Panc1 (cell line): ENCODE data around the gene TRH. TPM values are rescaled to one million over a fixed set of nuclear protein-coding genes. Genes with fewer than 3 reads are reported as not detected.

Source experiments
- ATAC-seq: fragments of 200-7000 bp; cut with Tn5 transposase; 2 replicates; pipeline ENCODE4 v1.9.1; 2020; ENCODE audit warnings: mild to moderate bottlenecking, moderate library complexity
- BruUV-seq: library from RNA; stranded (reverse); fragments of 400-500 nt; replicated peaks from 2 replicates; lab custom pipeline; 2021; lab: Mats Ljungman, UMichigan
- CTCF ChIA-PET: fragments of 300-600 bp; sonication (Branson Sonifier 250); formaldehyde crosslinking; loops from one replicate; lab custom pipeline; 2022; ENCODE audit warnings: antibody characterized with exemption; lab: Charles Lee
- POLR2A ChIA-PET: fragments of 300-600 bp; sonication (Branson Sonifier 250); formaldehyde crosslinking; loops from one replicate; lab custom pipeline; 2022; ENCODE audit warnings: antibody characterized with exemption; lab: Charles Lee
- DNase-seq: peaks from one replicate; pipeline ENCODE4 v3.0.0-alpha.2; 2010; ENCODE audit warnings: low read depth, low spot score
- H3K27ac ChIP-seq: 2 replicates; pipeline ENCODE4 v1.5.1; 2011; ENCODE audit warnings: mild to moderate bottlenecking, low read length, inconsistent platforms
- H3K27me3 ChIP-seq: fragments of 200-500 bp; sonication (Bioruptor generic); 2 replicates; pipeline ENCODE4 v1.6.0; 2014; ENCODE audit warnings: low read length, inconsistent platforms; ENCODE audit not compliant: control insufficient read depth, insufficient read depth
- H3K36me3 ChIP-seq: fragments of 200-500 bp; sonication (Bioruptor generic); 2 replicates; pipeline ENCODE4 v1.5.1; 2014; ENCODE audit warnings: inconsistent platforms, mild to moderate bottlenecking, low read length, moderate library complexity; ENCODE audit not compliant: control insufficient read depth, insufficient read depth
- H3K4me1 ChIP-seq: 2 replicates; pipeline ENCODE4 v1.5.1; 2011; ENCODE audit warnings: inconsistent platforms, mild to moderate bottlenecking, low read length, moderate library complexity; ENCODE audit not compliant: control insufficient read depth, insufficient read depth
- H3K4me3 ChIP-seq, 2 experiments: 2 replicates each; pipeline ENCODE4 v1.5.1; 2011 to 2012; ENCODE audit warnings: low read depth in 2 of 2, low read length in 2 of 2, mild to moderate bottlenecking in 2 of 2, inconsistent platforms in 1 of 2, moderate library complexity in 1 of 2
- H3K9me3 ChIP-seq: fragments of 200-500 bp; sonication (Bioruptor generic); 2 replicates; pipeline ENCODE4 v1.5.1; 2014; ENCODE audit warnings: low read depth, mild to moderate bottlenecking, inconsistent platforms, low read length, moderate library complexity; ENCODE audit not compliant: control insufficient read depth, insufficient read depth
- CTCF ChIP-seq: fragments of 450-650 bp; IDR thresholded peaks from 2 replicates; pipeline ENCODE4 v1.5.1; 2017; ENCODE audit warnings: mild to moderate bottlenecking
- POLR2AphosphoS5 ChIP-seq: IDR thresholded peaks from 2 replicates; pipeline ENCODE4 v1.6.1; 2012; ENCODE audit warnings: mild to moderate bottlenecking, low read depth, low read length, moderate library complexity
- REST ChIP-seq, 2 experiments: IDR thresholded peaks; 2 replicates each; pipeline ENCODE4 v1.6.1; 2011 to 2012; ENCODE audit warnings: low read depth in 2 of 2, control low read depth in 1 of 2, low read length in 1 of 2, mild to moderate bottlenecking in 1 of 2, moderate library complexity in 1 of 2; ENCODE audit not compliant: insufficient read depth in 1 of 2
- SIN3A ChIP-seq: IDR thresholded peaks from 2 replicates; pipeline ENCODE4 v1.6.1; 2012; ENCODE audit warnings: low read depth, mild to moderate bottlenecking, low read length, moderate library complexity, borderline replicate concordance; ENCODE audit not compliant: insufficient read depth
- TCF7L2 ChIP-seq: IDR thresholded peaks from 2 replicates; pipeline ENCODE4 v1.6.1; 2011; ENCODE audit warnings: mild to moderate bottlenecking, low read depth, low read length, inconsistent platforms
- in situ Hi-C: cut with HindIII; loops from 2 replicates; pipeline ENCODE4 v1.10.0; 2016; ENCODE audit warnings: low sequenced_read_pairs, low pct_unique_long_range_greater_than_20kb
- intact Hi-C: fragments of 100-400 bp; cut with micrococcal nuclease; formaldehyde crosslinking; loops from one replicate; pipeline ENCODE4 v1.10.0; 2022; ENCODE audit not compliant: unreplicated experiment
- total RNA-seq: library from RNA; stranded (reverse); gene quantifications from one replicate; pipeline ENCODE4 v1.2.1, GENCODE V29; 2021; ENCODE audit not compliant: unreplicated experiment

TRH gene
- total RNA-seq, 1 experiment from 2014 or later = not detected

GRCh38 chr3:129952556-129953355, 21.8 kb upstream of the TRH start:
- POLR2A ChIA-PET = interaction anchor here (0.7 kb wide), 1 partner anchor 1123 kb away, joined by 7 read pairs; no protein-coding TSS in a partner anchor

GRCh38 chr3:129953621-129954020, 20.9 kb upstream of the TRH start:
- Histone ChIP-seq H3K9me3 (no peaks in the 10 kb centered on the region), H3K27ac (no peak overlapping the region), H3K36me3 (no peaks in the 10 kb centered on the region), H3K4me3 (no peak overlapping the region), H3K4me1 (no peaks in the 10 kb centered on the region), H3K27me3 (peaks cover 5% of the 10 kb centered on the region; the same call in 1 of the 2 replicates)
- CTCF ChIA-PET = no interaction called here
- intact Hi-C loops = no loop called here
- no peak for TF ChIP-seq TCF7L2
- no peak for TF ChIP-seq REST (IDR thresholded peaks at IDR 0.05; ENCODE audit: insufficient read depth in 1 of 2, low read depth in 2 of 2, low read length in 1 of 2)
- TF ChIP-seq POLR2AphosphoS5 = no peak
- no peak for TF ChIP-seq SIN3A
- no peak for TF ChIP-seq CTCF
- BruUV-seq = no TSS peak
- no peak for ATAC-seq
- in situ Hi-C loops = no loop called here
- POLR2A ChIA-PET = no interaction called here
- DNase-seq = no peak

More at GRCh38 chr3:129952556-129953355, 21.8 kb upstream of the TRH start:
- Histone ChIP-seq H3K4me1 (no peaks in the 10 kb centered on the region), H3K36me3 (no peaks in the 10 kb centered on the region), H3K27ac (no peak overlapping the region), H3K9me3 (no peaks in the 10 kb centered on the region), H3K27me3 (peaks cover 5% of the 10 kb centered on the region; the same call in 1 of the 2 replicates), H3K4me3 (no peak overlapping the region)
- in situ Hi-C loops = no loop called here
- TF ChIP-seq REST (IDR thresholded peaks at IDR 0.05; ENCODE audit: insufficient read depth in 1 of 2, low read depth in 2 of 2, low read length in 1 of 2) (no peak), CTCF (no peak), POLR2AphosphoS5 (no peak), SIN3A (no peak), TCF7L2 (no peak)
- no peak for ATAC-seq
- intact Hi-C loops = no loop called here
- no peak for DNase-seq
- no TSS peak for BruUV-seq
- CTCF ChIA-PET = no interaction called here
